Tibial nerve (tissue), 4 donors: ENCODE results near the gene CLEC16A. TPM values are rescaled to one million over a fixed set of nuclear protein-coding genes. Genes with fewer than 3 reads are reported as not detected.
"Not testable (repeated sequence)": the region's sequence is repeated elsewhere in the genome, so short reads cannot be mapped to it uniquely, and the experiment has no call there.

ENCODE experiments used
- DNase-seq, 2 donors: peaks; one replicate each; pipeline ENCODE4 v3.0.0-alpha.2; 2019; ENCODE audit warnings: low spot score in 2 of 2
- H3K27ac ChIP-seq, 4 donors: fragments of 200-600 bp; sonication (generic) in 3 of 4; one replicate each; pipeline ENCODE4 v1.5.1; 2017 to 2019; ENCODE audit warnings: mild to moderate bottlenecking in 1 of 4
- H3K27me3 ChIP-seq, 2 donors: fragments of 200-600 bp; sonication (generic) in 1 of 2; one replicate each; pipeline versions ENCODE4 v1.5.1 to v1.6.0; 2017 to 2019
- H3K36me3 ChIP-seq, 3 donors: fragments of 200-600 bp; sonication (generic); one replicate each; pipeline ENCODE4 v1.5.1; 2018 to 2019
- H3K4me1 ChIP-seq, 4 donors: fragments of 200-600 bp; sonication (generic) in 3 of 4; one replicate each; pipeline ENCODE4 v1.5.1; 2017 to 2019
- H3K4me3 ChIP-seq, 4 donors: fragments of 200-600 bp; sonication (generic) in 3 of 4; one replicate each; pipeline ENCODE4 v1.5.1; 2017 to 2019; ENCODE audit warnings: mild to moderate bottlenecking in 1 of 4, moderate library complexity in 1 of 4
- H3K9me3 ChIP-seq, 4 donors: fragments of 200-600 bp; sonication (generic) in 3 of 4; one replicate each; pipeline ENCODE4 v1.5.1; 2017 to 2019
- EP300 ChIP-seq, 2 donors: sonication (generic); formaldehyde crosslinking; IDR thresholded peaks; one replicate each; pipeline ENCODE4 v1.6.1; 2017; ENCODE audit warnings: antibody characterized with exemption in 2 of 2, mild to moderate bottlenecking in 1 of 2
- POLR2A ChIP-seq, 2 donors: fragments of 450-650 bp; IDR thresholded peaks; one replicate each; pipeline ENCODE4 v1.6.1; 2017; ENCODE audit warnings: antibody characterized with exemption in 2 of 2, mild to moderate bottlenecking in 2 of 2, moderate library complexity in 2 of 2
- WGBS, 2 donors: methylation state at CpG; one replicate each; pipeline ENCODE4 v1.1.5; 2018; 5-methylcytosine and 5-hydroxymethylcytosine counted together
- total RNA-seq, 4 donors: library from RNA; depleted of rRNA; stranded (reverse); fragments of >200 nt; gene quantifications; one replicate each; pipeline ENCODE4 v1.1.0, GENCODE V29; 2016
- TF ChIP-seq, protein P1 (sequence below), 5 experiments: fragments of 200-600 bp in 3 of 5; fragments of 450-650 bp in 2 of 5; sonication (generic) in 3 of 5; IDR thresholded peaks; one replicate each; pipeline ENCODE4 v1.5.1; 2016 to 2019; ENCODE audit warnings: antibody characterized with exemption in 5 of 5, mild to moderate bottlenecking in 3 of 5, moderate library complexity in 2 of 5

CLEC16A gene
- total RNA-seq, 4 donors from 2014 or later = 37.4 to 70.2 (median 55.2) TPM

DNA sequence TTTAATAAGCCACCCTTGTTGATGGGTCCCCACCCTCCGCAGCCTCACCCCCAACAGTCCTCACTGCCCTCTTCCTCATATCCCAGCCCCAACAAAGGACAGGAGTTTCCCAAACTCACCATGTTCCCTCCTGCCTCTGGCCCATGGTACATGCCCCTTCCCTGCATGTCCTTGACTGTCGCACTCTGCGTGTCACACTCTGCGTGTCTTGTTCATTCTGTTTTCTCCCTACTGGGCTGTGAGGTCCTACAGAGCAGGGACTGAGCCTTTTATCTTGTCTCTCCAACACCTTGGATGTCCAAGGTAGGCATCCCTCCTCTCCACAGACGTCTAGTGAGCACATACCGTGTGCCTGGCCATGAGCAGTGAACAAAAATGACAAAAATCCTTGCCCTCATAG lies 156.9 kb downstream of the CLEC16A start:
- DNase-seq = no peak
- H3K27ac ChIP-seq = no peak overlapping the region
- peaks cover 0 to 17% (median 0%) of the 10 kb centered on the region in 3 donors for H3K36me3 ChIP-seq
- no peak for TF ChIP-seq POLR2A (IDR thresholded peaks at IDR 0.05)
- TF ChIP-seq, protein P1, sequence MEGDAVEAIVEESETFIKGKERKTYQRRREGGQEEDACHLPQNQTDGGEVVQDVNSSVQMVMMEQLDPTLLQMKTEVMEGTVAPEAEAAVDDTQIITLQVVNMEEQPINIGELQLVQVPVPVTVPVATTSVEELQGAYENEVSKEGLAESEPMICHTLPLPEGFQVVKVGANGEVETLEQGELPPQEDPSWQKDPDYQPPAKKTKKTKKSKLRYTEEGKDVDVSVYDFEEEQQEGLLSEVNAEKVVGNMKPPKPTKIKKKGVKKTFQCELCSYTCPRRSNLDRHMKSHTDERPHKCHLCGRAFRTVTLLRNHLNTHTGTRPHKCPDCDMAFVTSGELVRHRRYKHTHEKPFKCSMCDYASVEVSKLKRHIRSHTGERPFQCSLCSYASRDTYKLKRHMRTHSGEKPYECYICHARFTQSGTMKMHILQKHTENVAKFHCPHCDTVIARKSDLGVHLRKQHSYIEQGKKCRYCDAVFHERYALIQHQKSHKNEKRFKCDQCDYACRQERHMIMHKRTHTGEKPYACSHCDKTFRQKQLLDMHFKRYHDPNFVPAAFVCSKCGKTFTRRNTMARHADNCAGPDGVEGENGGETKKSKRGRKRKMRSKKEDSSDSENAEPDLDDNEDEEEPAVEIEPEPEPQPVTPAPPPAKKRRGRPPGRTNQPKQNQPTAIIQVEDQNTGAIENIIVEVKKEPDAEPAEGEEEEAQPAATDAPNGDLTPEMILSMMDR (IDR thresholded peaks at IDR 0.05) = no peak
- no peak for TF ChIP-seq EP300 (IDR thresholded peaks at IDR 0.05)
- no peaks in the 10 kb centered on the region for H3K27me3 ChIP-seq
- 89 to 93% methylated on average over 6 of the region's 6 CpGs for WGBS, 2 donors
- peaks cover 0 to 50% (median 19%) of the 10 kb centered on the region in 4 donors for H3K4me1 ChIP-seq
- no peak overlapping the region for H3K4me3 ChIP-seq
- no peaks in the 10 kb centered on the region for H3K9me3 ChIP-seq

- no peak overlapping the region for H3K4me3 ChIP-seq
- 72 to 79% methylated on average over 9 of the region's 9 CpGs for WGBS, 2 donors
- H3K9me3 ChIP-seq = no peaks in the 10 kb centered on the region
- peaks cover 0 to 50% (median 19%) of the 10 kb centered on the region in 4 donors for H3K4me1 ChIP-seq
- no peak for DNase-seq
- H3K27me3 ChIP-seq = no peaks in the 10 kb centered on the region
- peaks cover 0 to 17% (median 0%) of the 10 kb centered on the region in 3 donors for H3K36me3 ChIP-seq
- no peak overlapping the region for H3K27ac ChIP-seq
- TF ChIP-seq POLR2A (IDR thresholded peaks at IDR 0.05) (no peak), EP300 (IDR thresholded peaks at IDR 0.05) (no peak)
- TF ChIP-seq, protein P1 (IDR thresholded peaks at IDR 0.05) = no peak
Measured at GRCh38 chr16:11101695-11102522, 157.5 kb downstream of the CLEC16A start.

- H3K27ac ChIP-seq = no peak overlapping the region
- no peak overlapping the region for H3K4me3 ChIP-seq
- DNase-seq = no peak
- no peaks in the 10 kb centered on the region for H3K9me3 ChIP-seq
- peaks cover 0 to 50% (median 19%) of the 10 kb centered on the region in 4 donors for H3K4me1 ChIP-seq
- no peaks in the 10 kb centered on the region for H3K27me3 ChIP-seq
- H3K36me3 ChIP-seq = peaks cover 0 to 15% (median 0%) of the 10 kb centered on the region in 3 donors
- 69 to 75% methylated on average over 3 of the region's 3 CpGs for WGBS, 2 donors
- TF ChIP-seq EP300 (IDR thresholded peaks at IDR 0.05) (no peak), POLR2A (IDR thresholded peaks at IDR 0.05) (no peak)
Measured at GRCh38 chr16:11102523-11102898, 158.1 kb downstream of the CLEC16A start.

GRCh38 chr16:11103301-11103700 lies 158.9 kb downstream of the CLEC16A start:
- not testable (repeated sequence) for H3K27me3 ChIP-seq, H3K27ac ChIP-seq, H3K36me3 ChIP-seq, H3K4me3 ChIP-seq, DNase-seq, H3K9me3 ChIP-seq
- 98 to 99% methylated on average over 5 of the region's 5 CpGs for WGBS, 2 donors
- peaks cover 0 to 50% (median 19%) of the 10 kb centered on the region in 4 donors for H3K4me1 ChIP-seq

DNA sequence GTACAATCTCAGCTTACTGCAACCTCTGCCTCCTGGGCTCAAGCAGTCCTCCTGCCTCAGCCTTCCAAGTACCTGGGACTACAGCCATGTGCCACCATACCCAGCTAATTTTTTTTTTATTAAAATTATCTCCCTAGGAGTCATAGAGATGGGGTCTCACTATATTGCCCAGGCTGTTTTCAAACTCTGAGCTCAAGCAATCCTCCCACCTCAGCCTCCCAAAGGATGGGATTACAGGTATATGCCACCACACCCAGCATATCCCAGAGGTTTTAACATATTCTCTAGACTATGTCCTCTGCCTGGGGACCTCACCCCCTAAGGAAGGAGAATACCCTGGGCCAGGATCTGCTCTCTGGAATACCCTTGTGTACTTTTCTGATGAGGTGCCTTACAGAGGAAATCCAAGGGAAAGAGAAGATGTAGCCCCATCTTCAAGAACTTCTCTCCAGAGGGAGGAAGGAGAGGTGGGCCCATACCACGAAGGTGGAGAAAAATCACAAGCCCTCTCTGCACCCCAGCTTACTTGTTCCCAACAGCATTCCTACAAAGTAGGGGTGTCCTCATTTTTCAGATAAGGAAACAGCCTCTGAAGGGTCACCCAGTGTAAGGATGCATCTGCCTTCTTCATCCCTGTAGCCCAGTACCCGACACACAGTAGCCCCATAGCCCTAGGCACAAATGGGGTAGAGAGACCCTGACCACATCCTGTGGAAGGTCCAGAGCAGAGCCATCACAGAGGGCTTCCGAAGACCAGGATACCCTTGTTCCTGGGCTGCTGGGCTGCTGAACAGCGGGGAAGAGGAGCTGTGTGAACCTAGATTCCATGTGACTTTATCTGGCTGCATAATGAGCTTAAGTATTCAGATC lies 160.0 kb downstream of the CLEC16A start:
- peak overlapping the region in 2 of 4 donors; percentile 71 to 82 for H3K27ac ChIP-seq

More for the DNA sequence above, 160.0 kb downstream of the CLEC16A start:
- no peak for DNase-seq
- Histone ChIP-seq H3K4me1 (peaks cover 0 to 47% (median 19%) of the 10 kb centered on the region in 4 donors), H3K4me3 (no peak overlapping the region), H3K9me3 (no peaks in the 10 kb centered on the region), H3K36me3 (no peaks in the 10 kb centered on the region), H3K27me3 (no peaks in the 10 kb centered on the region)
- WGBS, 2 donors = 62 to 65% methylated on average over 4 of the region's 4 CpGs
- TF ChIP-seq POLR2A (IDR thresholded peaks at IDR 0.05) (no peak), EP300 (IDR thresholded peaks at IDR 0.05) (no peak)
- TF ChIP-seq, protein P1 (IDR thresholded peaks at IDR 0.05) = no peak
